Ovary (tissue), 3 donors: ENCODE data around the gene C3.

Source experiments
- CTCF ChIP-seq, 3 donors: fragments of 450-650 bp in 2 of 3; fragments of 200-600 bp in 1 of 3; IDR thresholded peaks; one replicate each; pipeline versions ENCODE4 v1.5.1 to v1.8.0; 2016 to 2022; ENCODE audit warnings: antibody characterized with exemption in 3 of 3, mild to moderate bottlenecking in 1 of 3
- POLR2A ChIP-seq: fragments of 450-650 bp; IDR thresholded peaks from one replicate; pipeline ENCODE4 v1.6.1; 2017; ENCODE audit warnings: antibody characterized with exemption, mild to moderate bottlenecking, moderate library complexity
- donor health status: DM: no; HTN: no; CAD: no.

- TF ChIP-seq POLR2A, result no peak
- TF ChIP-seq CTCF (IDR thresholded peaks at IDR 0.05), result no peak
These were observed 14.9 kb upstream of the C3 start for GRCh38 chr19:6735181-6735911.
